Epithelial cell of prostate (primary cell): Measurements from ENCODE around the gene SDHA.
"Not testable (repeated sequence)": the region's sequence is repeated elsewhere in the genome, so short reads cannot be mapped to it uniquely, and the experiment has no call there.

Experiments
- DNase-seq: peaks from one replicate; pipeline ENCODE4 v3.0.0-alpha.2; 2011; ENCODE audit warnings: low read depth, low spot score
- H3K27ac ChIP-seq: fragments of 450-650 bp; 2 replicates; pipeline ENCODE4 v1.5.1; 2017; ENCODE audit warnings: mild to moderate bottlenecking

SDHA gene

DNA sequence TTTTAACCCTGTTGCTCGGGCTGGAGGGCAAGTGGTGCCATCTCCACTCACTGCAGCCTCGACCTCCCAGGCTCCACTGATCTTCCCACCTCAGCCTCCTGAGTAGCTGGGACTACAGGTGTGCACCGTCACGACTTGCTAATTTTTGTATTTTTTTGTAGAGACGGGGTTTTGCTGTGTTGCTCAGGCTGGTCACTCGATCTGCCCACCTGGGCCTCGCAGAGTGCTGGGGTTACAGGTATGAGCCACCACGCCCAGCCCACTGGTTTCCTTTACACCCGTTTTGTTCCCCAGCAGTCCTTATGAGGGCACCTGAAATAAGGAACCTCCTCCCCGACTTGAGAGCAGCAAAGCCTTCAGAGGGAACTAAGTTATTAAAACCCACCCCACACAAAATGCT lies 2.0 kb upstream of the SDHA start:
- not testable (repeated sequence) for H3K27ac ChIP-seq, DNase-seq

DNA sequence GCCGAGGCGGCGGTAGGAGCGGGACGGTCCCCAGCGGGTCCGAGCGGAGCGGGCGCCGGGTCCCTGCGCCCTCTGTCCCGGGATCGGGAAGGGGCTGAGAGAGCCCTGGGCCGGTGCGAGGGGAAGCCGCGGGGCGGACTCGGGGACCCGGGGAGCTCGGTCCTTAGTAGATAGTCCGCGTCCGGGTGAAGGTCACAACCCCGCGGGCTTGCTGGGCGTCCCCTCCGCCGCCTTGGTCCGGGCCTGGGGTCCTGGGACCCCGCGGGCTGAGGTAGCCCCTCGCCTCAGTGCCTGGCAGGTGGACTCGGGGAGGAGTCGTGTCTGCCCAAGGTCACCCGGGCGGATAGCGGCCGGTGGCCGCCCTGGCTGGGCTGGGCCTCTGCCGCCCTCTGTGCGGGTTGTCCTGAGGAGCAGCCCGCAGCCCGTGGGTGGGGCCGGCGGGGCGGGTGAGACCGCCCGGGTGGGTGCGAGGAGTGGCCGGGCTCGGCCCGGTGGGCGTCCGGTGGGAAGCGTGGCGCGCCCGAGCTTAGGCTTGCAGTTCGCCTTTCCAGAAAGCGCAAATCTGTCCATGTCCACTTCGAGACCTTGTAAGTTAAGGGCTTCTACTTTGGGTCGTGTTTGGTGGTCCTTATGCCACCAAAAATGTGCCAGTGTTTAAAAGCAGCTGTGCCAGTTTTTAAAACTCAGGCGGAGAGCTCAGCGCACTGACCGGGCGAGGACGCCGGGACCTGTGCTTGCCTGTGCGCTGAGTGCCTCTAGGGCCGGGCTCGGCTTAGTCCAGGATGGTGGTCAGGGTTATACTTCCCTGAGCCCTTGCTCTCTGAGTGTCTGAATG lies 554 bp downstream of the SDHA start:
- DNase-seq: no peak

DNA sequence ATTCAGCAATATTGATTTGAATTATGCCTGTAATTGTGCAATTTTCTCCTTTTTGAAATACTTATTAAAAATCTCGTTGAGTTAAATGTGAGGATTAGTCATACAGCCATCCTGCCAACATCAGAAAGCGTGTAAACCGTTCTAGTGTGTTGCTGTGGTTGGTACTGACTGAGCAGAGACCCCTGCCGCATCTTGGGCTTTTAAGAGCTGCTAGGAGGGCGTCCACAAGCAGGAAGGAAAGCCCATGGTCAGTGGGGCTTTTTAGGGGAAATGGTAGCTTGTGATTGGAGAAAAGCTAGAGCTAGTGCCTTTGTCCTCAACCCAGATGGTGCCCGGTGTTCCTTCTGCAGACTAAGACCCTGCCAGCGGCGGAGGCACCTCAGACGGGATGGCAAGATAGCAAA lies 1.3 kb downstream of the SDHA start:
- DNase-seq: no peak
- H3K27ac ChIP-seq: peak overlapping the region; percentile 49

More for the DNA sequence above, 554 bp downstream of the SDHA start:
- H3K27ac ChIP-seq: peak overlapping the region; percentile 49

DNA sequence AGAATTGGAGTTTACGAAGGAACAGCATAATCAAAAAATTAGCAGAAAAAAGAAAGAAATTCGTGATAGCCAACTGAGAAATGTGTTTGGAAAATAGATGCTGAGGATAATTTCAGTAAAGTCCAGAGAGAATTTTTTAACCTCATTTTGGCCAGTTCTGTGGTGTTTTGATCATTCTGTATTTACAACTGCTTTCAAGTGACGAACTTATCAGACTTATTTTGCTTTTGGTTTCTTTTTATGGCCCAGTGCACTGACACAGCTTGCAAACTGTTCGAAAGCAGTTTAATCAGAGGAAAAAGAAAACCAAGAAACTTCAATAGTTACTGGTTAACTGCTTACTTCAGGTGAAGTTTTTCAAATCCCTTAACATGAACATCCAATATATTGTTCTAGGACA lies 1.9 kb downstream of the SDHA start:
- DNase-seq: no peak
- no peak overlapping the region for H3K27ac ChIP-seq

DNA sequence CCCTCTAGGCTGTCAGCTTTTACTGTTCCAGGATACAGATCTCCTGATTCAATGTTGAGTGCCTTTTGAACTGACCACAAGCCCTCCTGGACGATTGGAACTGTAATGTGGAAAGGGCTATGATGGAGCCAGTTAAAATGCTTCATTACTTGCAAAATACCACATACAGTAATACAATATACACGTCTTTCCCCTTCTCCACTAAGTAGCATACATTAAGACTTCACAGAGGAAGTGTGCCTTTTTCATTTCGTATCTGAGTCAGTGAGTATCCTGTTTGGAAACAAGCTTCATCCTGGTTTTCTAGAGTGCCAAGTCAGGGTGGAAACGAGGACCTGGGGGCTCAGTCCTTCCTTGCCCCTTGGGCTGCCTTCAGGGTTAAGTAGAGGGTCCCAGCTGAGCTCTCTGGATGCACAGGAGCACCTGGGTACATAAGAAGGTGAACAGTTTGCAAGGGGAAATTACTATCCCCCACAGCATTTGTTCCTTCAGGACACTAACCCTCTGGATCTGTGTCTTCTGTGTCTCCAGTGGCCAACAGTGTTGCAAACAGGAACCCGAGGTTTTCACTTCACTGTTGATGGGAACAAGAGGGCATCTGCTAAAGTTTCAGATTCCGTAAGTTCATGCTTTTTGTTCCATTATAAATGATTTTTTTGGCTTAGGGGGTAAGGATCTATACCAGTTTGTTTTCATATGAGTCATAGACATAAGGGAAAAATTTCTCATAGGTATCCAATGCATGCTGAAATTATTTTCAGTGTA lies 5.0 kb downstream of the SDHA start:
- H3K27ac ChIP-seq, DNase-seq: not testable (repeated sequence)

DNA sequence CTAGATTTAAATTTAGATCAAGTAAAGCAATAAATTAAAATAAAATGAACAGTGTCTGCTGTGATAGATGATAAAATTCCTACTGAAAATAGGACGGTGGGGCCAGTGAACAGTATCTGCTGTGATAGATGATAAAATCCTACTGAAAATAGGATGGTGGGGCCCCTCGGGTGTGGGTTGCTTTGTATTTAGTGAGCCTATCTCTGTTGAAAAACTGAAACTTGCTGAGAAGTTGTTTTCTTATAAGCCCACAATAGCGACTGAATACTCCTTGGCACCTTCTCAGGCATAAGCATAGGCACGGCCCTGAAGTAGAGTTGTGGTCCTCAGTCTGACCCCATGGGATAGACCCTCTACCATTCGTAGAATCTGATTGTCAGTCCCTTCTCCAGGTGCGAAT lies 5.7 kb downstream of the SDHA start:
- no peak for DNase-seq
- no peak overlapping the region for H3K27ac ChIP-seq

DNA sequence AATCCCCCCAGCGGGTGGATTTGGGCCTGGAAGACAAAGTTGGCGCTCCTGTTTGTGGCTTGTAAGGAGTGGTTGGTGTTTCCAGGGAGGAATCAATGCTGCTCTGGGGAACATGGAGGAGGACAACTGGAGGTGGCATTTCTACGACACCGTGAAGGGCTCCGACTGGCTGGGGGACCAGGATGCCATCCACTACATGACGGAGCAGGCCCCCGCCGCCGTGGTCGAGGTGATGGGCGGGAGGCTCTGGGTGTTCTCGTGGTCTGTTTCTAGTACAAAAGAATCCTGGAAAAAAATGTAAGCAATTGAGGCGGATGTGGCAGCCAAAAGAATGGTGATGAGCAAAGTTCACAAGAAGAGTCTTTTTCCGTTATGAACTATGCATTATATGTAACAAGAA lies 7.2 kb downstream of the SDHA start:
- no peak for DNase-seq
- no peak overlapping the region for H3K27ac ChIP-seq

DNA sequence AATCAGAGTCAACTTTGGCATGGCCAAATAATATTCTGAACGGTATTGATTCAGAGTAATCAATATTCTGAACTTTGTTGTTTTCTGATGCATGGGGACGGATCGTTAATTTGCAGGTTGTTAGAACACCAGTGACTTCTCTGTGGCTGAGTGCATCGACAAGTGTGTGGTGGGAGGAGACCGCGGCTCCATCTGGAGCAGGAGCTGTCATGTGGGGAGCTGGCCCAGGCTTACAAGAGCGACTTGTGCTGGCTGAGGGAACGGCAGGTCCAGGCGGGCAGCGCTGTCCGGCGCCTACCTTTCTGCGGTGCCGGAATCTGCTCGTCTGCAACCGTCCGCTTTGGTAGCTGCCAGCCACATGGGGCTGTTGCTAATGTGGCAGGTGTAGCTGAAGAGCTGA lies 9.3 kb downstream of the SDHA start:
- not testable (repeated sequence) for DNase-seq, H3K27ac ChIP-seq

DNA sequence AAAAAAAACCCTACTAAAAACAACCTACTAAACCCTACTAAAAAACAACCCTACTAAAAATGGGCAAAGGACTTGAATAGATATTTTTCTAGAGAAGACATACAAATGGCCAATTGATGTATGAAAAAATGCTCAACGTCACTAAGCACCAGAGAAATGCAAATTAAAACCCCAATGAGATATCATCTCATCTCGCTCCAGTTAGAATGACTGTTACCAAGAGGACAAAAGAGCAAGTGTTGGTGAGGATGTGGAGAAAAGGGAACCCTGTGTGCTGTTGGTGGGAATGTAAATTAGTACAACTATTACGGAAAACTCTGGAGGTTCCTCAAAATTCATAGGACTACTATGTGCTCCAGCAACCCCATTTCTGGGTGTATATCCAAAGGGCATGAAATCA lies 10.8 kb downstream of the SDHA start:
- DNase-seq: no peak

DNA sequence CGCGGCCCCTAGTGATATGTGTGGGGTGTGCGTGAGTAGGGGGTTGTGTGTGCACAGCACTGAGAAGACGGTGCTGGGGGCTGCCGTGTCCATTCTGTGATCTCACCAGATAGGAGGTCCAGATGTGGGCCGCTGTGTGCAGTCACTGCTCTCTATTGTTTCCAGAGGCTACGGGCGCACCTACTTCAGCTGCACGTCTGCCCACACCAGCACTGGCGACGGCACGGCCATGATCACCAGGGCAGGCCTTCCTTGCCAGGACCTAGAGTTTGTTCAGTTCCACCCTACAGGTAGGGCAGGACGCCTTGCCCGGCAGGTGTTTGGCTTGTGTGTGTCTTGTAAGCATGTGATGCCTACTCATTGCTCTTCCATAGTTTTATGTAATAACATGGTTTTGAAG lies 12.6 kb downstream of the SDHA start:
- no peak for DNase-seq
- no peak overlapping the region for H3K27ac ChIP-seq

More for the DNA sequence above, 10.8 kb downstream of the SDHA start:
- H3K27ac ChIP-seq: no peak overlapping the region

DNA sequence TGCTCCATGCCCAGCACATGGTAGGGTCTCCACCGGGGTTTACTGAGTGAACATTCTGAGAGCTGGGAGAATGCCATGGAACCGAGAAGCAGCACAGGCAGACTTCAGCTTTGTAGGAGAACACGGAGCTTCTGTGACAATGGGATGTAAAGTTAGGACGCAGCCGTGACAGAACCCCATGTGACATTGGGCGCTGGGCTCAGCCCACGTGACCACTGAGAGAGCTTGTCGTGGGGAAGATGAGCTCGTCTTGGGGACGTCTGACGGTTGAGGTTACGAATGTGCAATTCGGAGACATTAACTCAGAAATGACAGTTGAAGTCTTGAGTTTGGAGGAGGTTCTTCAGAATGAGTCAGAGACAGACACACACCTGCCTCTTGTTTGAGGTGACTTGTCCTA lies 13.5 kb downstream of the SDHA start:
- DNase-seq: no peak
- no peak overlapping the region for H3K27ac ChIP-seq

DNA sequence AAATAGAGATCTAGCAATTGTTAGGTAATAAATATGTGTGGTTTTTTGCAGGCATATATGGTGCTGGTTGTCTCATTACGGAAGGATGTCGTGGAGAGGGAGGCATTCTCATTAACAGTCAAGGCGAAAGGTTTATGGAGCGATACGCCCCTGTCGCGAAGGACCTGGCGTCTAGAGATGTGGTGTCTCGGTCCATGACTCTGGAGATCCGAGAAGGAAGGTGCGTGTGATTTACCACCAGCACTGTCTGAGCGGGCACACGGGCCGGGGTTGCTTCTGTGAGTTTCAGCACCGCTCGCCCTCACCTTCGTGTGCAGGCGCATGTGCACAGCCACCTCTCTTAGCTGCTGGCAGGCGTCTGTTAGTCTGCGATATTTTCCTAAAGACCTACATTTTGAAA lies 15.3 kb downstream of the SDHA start:
- DNase-seq, H3K27ac ChIP-seq: not testable (repeated sequence)

DNA sequence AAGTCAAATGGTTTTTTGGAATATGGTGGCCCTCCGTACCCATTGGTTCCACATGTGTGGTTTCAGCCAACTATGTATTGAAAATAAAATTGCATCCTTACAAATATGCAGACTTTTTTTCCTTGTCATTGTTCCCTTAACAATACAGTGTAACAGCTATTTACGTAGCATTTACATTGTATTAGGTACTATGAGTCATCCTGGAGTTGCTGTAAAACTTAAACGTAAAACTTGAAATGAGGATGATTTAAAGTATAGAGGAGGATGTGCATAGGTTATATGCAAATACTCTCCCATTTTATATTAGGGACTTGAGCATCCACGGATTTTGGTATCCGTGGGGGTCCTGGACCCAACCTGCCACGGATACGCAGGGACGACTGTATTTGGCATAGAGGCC lies 16.3 kb downstream of the SDHA start:
- H3K27ac ChIP-seq: no peak overlapping the region
- DNase-seq: no peak

DNA sequence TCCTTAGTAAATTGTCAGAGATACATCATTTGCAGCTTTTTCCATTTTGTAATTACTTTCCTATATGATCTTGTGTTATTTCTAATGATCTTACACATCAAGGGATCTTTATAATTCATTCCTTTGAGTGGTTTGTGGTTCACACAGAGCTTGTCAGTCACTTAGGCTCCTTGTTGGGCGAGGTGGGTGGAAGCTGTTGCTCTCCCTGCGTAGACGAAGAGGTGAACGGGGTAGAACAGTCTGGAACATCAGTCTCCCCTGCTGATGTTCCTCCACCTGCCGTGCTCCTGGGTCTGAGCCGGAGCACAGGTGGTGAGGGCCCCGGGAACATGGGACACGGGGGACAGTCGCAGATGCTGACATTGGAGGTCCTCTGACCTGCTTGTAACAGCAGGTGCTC lies 17.4 kb downstream of the SDHA start:
- not testable (repeated sequence) for DNase-seq, H3K27ac ChIP-seq

DNA sequence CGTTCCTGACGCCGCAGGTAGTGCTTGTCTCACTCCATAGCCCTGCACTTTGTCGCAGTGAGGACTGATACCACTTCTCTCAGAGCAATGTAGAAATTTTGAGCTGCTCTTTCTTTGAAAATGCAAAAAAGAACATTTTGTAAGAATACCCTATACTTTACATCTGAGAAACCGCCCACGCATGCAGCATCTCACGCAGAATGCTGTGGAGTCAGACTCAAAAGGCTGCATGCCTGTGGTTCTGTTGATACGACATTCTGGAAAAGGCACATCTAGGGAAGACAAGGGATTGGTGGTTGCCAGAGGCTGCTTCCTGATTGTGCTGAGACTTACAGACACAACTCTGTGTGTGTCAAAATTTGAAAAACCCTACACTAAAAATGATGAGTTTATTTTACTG lies 19.8 kb downstream of the SDHA start:
- not testable (repeated sequence) for H3K27ac ChIP-seq, DNase-seq

DNA sequence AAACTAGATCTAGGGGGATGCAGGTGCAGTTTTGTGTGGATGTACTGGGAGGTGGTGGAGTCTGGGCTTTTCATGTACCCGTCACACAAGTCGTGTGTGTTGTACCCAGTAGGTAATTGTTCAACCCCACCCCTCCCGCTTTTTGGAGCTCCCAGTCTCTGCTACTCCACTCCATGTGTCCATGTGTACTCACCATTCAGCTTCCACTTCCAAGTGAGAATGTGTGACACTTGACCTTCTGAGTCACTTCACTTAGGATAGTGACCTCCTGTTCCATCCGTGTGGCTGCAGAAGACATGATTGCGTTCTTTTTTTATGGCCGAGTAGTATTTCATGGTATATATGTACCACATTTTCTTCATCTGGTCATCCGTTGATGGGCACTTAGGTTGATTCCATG lies 22.4 kb downstream of the SDHA start:
- not testable (repeated sequence) for DNase-seq

DNA sequence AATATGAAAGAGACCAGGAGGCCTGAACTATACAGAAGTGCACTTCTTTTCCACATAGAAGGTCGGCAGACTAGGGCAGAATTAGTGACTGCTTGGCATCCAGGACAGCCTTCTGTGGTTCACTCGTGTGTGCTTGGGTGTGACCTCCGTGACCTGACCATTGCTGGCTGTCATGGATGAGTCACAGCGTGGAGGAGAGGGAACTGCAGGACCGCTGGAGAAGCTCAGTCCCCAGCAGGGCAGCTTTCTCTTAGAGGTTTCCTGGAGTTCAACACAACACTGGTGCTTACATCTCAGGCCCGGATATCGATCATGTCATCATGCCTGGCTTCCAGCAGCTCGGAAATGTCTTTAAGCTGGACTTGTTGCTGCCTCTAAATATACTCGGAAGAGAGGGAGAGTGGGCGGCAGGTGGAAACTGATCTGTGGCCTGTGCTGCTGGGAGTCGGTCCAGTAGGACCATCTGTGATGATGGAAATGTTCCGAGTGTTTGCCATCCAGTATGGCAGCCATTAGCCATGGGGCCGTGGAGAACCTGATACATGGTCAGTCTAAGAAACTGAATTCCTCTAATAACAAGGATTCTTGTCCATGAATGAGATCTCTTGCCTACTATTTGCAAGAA lies 23.0 kb downstream of the SDHA start:
- not testable (repeated sequence) for DNase-seq, H3K27ac ChIP-seq

More for the DNA sequence above, 22.4 kb downstream of the SDHA start:
- not testable (repeated sequence) for H3K27ac ChIP-seq

DNA sequence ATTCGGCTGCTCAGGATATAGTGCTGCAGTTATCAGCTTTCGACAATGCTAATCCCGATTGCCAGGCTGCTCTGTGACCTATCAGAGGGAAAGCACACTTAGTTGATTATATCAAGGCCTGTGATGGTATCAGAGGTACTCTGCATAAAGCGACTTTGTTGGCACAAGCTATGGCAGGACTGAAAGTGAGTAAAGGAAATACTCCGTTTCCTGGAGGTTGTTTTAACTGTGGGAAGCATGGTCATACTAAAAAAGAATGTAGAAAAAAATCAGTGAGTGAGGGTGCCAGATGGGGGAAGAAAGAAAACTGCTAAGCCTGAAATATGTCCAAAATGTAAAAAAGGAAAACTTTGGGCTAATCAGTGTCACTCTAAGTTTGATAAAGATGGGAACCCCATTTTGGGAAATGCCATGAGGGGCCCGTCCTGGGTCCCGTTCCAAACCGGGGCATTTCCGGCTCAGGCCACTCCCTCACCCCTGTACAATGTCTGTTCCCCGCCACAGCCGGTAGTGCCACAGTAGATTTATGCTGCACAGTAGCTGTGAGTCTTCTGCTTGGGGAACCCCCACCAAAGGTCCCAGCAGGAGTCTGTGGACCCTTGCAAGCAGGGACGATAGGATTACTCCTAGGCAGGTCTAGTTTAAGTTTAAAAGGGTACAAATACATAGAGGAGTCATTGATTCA lies 25.7 kb downstream of the SDHA start:
- DNase-seq, H3K27ac ChIP-seq: not testable (repeated sequence)

DNA sequence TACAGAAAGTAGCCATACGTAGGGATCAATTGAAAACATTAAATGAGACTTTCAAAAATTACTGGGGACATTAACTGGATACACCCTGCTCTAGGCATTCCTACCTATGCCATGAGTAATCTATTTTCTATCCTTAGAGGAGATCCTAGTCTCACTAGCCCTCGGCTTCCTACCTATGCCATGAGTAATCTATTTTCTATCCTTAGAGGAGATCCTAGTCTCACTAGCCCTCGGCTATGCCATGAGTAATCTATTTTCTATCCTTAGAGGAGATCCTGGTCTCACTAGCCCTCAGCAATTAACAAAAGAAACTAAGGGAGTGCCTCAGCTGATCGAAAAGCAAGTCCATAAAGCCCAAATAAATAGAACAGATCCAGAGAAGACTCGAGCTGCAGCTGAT lies 27.6 kb downstream of the SDHA start:
- DNase-seq: peak; percentile 1
- H3K27ac ChIP-seq: peak overlapping the region; percentile 31

DNA sequence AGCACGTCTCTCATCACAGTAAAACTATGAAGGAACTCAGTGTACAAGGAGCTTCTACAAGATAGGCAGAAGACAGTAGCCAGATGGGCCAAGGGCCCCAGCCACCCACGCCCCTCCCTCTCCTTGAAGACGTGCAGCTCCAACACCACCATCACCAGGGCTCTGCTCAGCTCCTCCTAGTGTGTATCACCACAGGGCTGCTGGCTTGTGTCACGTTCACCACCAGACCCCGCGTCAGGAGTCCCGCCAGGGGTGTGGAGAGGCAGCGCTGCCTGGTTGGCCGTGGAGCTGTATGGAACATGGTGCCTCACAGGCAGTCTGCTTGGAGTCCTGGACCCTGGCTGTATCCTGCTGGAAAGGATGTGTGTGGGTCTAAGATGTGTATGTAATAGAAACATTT lies 32.3 kb downstream of the SDHA start:
- DNase-seq: not testable (repeated sequence)
- H3K27ac ChIP-seq: peak overlapping the region; percentile 90
